GM21723 (cell line): Measurements from ENCODE around the gene GRM7.
"Not testable (repeated sequence)": the region's sequence is repeated elsewhere in the genome, so short reads cannot be mapped to it uniquely, and the experiment has no call there.

Experiments used
- ATAC-seq: cut with Tn5 transposase; IDR thresholded peaks from one replicate; pipeline ENCODE4 v1.9.1; 2021; ENCODE audit warnings: mild to moderate bottlenecking, moderate library complexity; ENCODE audit not compliant: unreplicated experiment

GRM7 gene

GRCh38 chr3:6860954-6861624 lies at the start of gene GRM7:
Gene GRM7 (plus strand): TSS chr3:6861115.
- ATAC-seq: no peak

- no peak for ATAC-seq
Measured at GRCh38 chr3:6821411-6821810, 39.5 kb upstream of the GRM7 start.

GRCh38 chr3:6825524-6825923 lies 35.4 kb upstream of the GRM7 start:
- ATAC-seq: no peak

GRCh38 chr3:6827453-6827852 lies 33.5 kb upstream of the GRM7 start:
- ATAC-seq: no peak

GRCh38 chr3:6844723-6845122 lies 16.2 kb upstream of the GRM7 start:
- no peak for ATAC-seq

GRCh38 chr3:6854184-6854583 lies 6.7 kb upstream of the GRM7 start:
- no peak for ATAC-seq

- no peak for ATAC-seq
Measured at GRCh38 chr3:6857510-6857909, 3.4 kb upstream of the GRM7 start.

- no peak for ATAC-seq
Measured at GRCh38 chr3:6860149-6860953, 564 bp upstream of the GRM7 start.

GRCh38 chr3:6861625-6862000 lies 698 bp downstream of the GRM7 start:
- ATAC-seq: no peak

GRCh38 chr3:6862041-6862879 lies 1.3 kb downstream of the GRM7 start:
- no peak for ATAC-seq

- no peak for ATAC-seq
Measured at GRCh38 chr3:6862880-6863195, 1.9 kb downstream of the GRM7 start.

- no peak for ATAC-seq
Measured at GRCh38 chr3:6867269-6867668, 6.4 kb downstream of the GRM7 start.

- no peak for ATAC-seq
Measured at GRCh38 chr3:6878731-6879130, 17.8 kb downstream of the GRM7 start.

GRCh38 chr3:6912240-6912639 lies 51.3 kb downstream of the GRM7 start:
- ATAC-seq: no peak

GRCh38 chr3:6915898-6916297 lies 55.0 kb downstream of the GRM7 start:
- ATAC-seq: no peak

- ATAC-seq: no peak
Measured at GRCh38 chr3:6921066-6921465, 60.2 kb downstream of the GRM7 start.

GRCh38 chr3:6921876-6922275 lies 61.0 kb downstream of the GRM7 start:
- no peak for ATAC-seq

GRCh38 chr3:6928064-6928463 lies 67.1 kb downstream of the GRM7 start:
- ATAC-seq: no peak

GRCh38 chr3:6929918-6930317 lies 69.0 kb downstream of the GRM7 start:
- no peak for ATAC-seq

- not testable (repeated sequence) for ATAC-seq
Measured at GRCh38 chr3:6935418-6935817, 74.5 kb downstream of the GRM7 start.

GRCh38 chr3:6935970-6936369 lies 75.1 kb downstream of the GRM7 start:
- ATAC-seq: no peak

- no peak for ATAC-seq
Measured at GRCh38 chr3:6962801-6963200, 101.9 kb downstream of the GRM7 start.
